ENCODE measurements around the gene GSS.

Gene GSS

DNA sequence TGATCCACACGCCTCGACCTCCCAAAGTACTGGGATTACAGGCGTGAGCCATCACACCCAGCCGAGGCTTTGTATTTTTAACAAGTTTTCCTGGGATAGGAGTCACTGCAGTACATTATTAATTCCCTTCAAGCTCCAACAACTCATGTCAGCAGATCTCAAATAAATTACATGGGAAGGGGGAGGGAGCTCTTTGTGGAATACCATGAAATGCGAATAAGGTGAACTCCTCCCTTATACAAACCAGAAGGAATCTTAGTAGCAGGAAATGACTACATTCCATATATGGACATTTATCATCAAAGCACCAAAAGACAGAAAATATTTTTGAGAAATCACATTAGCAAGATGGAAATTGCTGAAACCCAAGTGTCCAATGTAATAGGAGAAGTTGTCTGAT lies 2.9 kb downstream of the GSS start:
- Histone ChIP-seq H3F3A (ENCODE audit: insufficient read depth, low read length) (no peaks in the 10 kb centered on the region), H3K4me2 (ENCODE audit: low read length) (no peak overlapping the region), H3K4me1 (ENCODE audit: insufficient read depth, low read length, severe bottlenecking) (peaks cover 26% of the 10 kb centered on the region)

DNA sequence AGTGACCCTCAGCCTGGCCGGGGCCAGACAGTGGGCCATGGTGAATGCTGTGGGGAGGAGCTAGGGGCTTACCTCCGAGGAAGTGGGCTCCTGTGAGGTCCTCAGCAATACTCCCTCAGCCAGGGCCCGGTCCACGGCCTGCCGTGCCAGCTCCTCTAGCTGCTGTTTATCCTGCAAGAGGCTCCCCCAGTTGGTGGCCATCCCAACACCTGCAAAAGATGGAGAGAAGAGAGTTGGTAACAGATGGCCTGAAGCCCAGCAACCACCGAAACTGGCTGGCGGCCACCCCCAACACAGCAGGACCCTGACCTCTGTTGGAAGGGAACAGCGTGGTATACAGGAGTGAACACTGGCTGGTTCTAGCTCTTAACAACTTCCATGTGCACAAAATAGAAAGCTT lies 4.0 kb downstream of the GSS start:
- no peaks in the 10 kb centered on the region for H3F3A ChIP-seq (ENCODE audit: insufficient read depth, low read length)
- peaks cover 14% of the 10 kb centered on the region for H3K36me3 ChIP-seq (ENCODE audit: insufficient read depth, low read length)
- no peaks in the 10 kb centered on the region for H3K9me2 ChIP-seq (ENCODE audit: low read depth, low read length)
- peak overlapping the region; percentile 37 for H3K27ac ChIP-seq (ENCODE audit: low read depth, low read length, poor library complexity, severe bottlenecking)
- no peak overlapping the region for H3K9ac ChIP-seq (ENCODE audit: low read length)
- TF ChIP-seq, protein P1, sequence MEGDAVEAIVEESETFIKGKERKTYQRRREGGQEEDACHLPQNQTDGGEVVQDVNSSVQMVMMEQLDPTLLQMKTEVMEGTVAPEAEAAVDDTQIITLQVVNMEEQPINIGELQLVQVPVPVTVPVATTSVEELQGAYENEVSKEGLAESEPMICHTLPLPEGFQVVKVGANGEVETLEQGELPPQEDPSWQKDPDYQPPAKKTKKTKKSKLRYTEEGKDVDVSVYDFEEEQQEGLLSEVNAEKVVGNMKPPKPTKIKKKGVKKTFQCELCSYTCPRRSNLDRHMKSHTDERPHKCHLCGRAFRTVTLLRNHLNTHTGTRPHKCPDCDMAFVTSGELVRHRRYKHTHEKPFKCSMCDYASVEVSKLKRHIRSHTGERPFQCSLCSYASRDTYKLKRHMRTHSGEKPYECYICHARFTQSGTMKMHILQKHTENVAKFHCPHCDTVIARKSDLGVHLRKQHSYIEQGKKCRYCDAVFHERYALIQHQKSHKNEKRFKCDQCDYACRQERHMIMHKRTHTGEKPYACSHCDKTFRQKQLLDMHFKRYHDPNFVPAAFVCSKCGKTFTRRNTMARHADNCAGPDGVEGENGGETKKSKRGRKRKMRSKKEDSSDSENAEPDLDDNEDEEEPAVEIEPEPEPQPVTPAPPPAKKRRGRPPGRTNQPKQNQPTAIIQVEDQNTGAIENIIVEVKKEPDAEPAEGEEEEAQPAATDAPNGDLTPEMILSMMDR (IDR thresholded peaks at IDR 0.05; ENCODE audit: low read length), result no peak
- no peak for TF ChIP-seq EZH2 (IDR thresholded peaks at IDR 0.05; ENCODE audit: borderline replicate concordance, low read length)
- H3K79me2 ChIP-seq (ENCODE audit: insufficient read depth, low read length), result no peaks in the 10 kb centered on the region
- H3K4me2 ChIP-seq (ENCODE audit: low read length), result peak overlapping the region; percentile 2; the same call in 1 of the 2 replicates
- no peaks in the 10 kb centered on the region for H3K27me3 ChIP-seq (ENCODE audit: insufficient read depth, low read length)
- H4K20me1 ChIP-seq (ENCODE audit: insufficient read depth, low read length), result no peaks in the 10 kb centered on the region
- H3K9me3 ChIP-seq (ENCODE audit: low read length), result no peaks in the 10 kb centered on the region
- peaks cover 26% of the 10 kb centered on the region for H3K4me1 ChIP-seq (ENCODE audit: insufficient read depth, low read length, severe bottlenecking)
- no peak overlapping the region for H2AFZ ChIP-seq (ENCODE audit: low read length)
- no peak overlapping the region for H3K4me3 ChIP-seq (ENCODE audit: low read depth, low read length, poor library complexity, severe bottlenecking)

More for the DNA sequence above, 2.9 kb downstream of the GSS start:
- Histone ChIP-seq H2AFZ (ENCODE audit: low read length) (no peak overlapping the region), H3K9me3 (ENCODE audit: low read length) (peaks cover 4% of the 10 kb centered on the region), H3K27me3 (ENCODE audit: insufficient read depth, low read length) (no peaks in the 10 kb centered on the region), H3K36me3 (ENCODE audit: insufficient read depth, low read length) (peaks cover 12% of the 10 kb centered on the region), H3K79me2 (ENCODE audit: insufficient read depth, low read length) (no peaks in the 10 kb centered on the region), H3K4me3 (ENCODE audit: low read depth, low read length, poor library complexity, severe bottlenecking) (no peak overlapping the region), H4K20me1 (ENCODE audit: insufficient read depth, low read length) (no peaks in the 10 kb centered on the region), H3K9ac (ENCODE audit: low read length) (no peak overlapping the region), H3K27ac (ENCODE audit: low read depth, low read length, poor library complexity, severe bottlenecking) (no peak overlapping the region), H3K9me2 (ENCODE audit: low read depth, low read length) (no peaks in the 10 kb centered on the region)
- TF ChIP-seq, protein P1 (IDR thresholded peaks at IDR 0.05; ENCODE audit: low read length), result no peak
- no peak for TF ChIP-seq EZH2 (IDR thresholded peaks at IDR 0.05; ENCODE audit: borderline replicate concordance, low read length)

DNA sequence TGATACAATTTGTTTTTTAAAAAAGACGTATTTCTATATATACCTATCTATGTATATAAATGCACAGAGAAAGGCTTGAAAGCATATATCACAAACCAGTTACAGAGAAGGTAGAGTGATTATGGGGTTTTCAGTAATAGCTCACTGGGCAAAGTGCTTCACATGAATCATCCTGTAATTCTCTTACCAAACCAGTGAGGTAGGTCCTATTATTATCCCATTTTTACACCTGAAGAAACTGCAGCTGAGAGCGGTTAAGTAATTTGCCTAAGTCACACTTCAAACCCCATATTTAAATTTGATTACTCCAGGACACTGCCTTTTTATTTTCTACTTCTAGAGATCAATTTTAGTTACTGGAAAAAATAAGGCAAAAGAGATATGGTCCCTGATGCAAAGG lies 4.4 kb downstream of the GSS start:
- Histone ChIP-seq H3K9ac (ENCODE audit: low read length) (no peak overlapping the region), H3K79me2 (ENCODE audit: insufficient read depth, low read length) (no peaks in the 10 kb centered on the region), H3K36me3 (ENCODE audit: insufficient read depth, low read length) (peaks cover 18% of the 10 kb centered on the region), H4K20me1 (ENCODE audit: insufficient read depth, low read length) (no peaks in the 10 kb centered on the region), H3K27ac (ENCODE audit: low read depth, low read length, poor library complexity, severe bottlenecking) (peak overlapping the region; percentile 37), H3K4me2 (ENCODE audit: low read length) (peak overlapping the region; percentile 2; the same call in 1 of the 2 replicates), H3K27me3 (ENCODE audit: insufficient read depth, low read length) (no peaks in the 10 kb centered on the region), H2AFZ (ENCODE audit: low read length) (no peak overlapping the region), H3K4me3 (ENCODE audit: low read depth, low read length, poor library complexity, severe bottlenecking) (no peak overlapping the region), H3K4me1 (ENCODE audit: insufficient read depth, low read length, severe bottlenecking) (peaks cover 24% of the 10 kb centered on the region), H3K9me3 (ENCODE audit: low read length) (no peaks in the 10 kb centered on the region), H3F3A (ENCODE audit: insufficient read depth, low read length) (no peaks in the 10 kb centered on the region), H3K9me2 (ENCODE audit: low read depth, low read length) (no peaks in the 10 kb centered on the region)
- TF ChIP-seq, protein P1 (IDR thresholded peaks at IDR 0.05; ENCODE audit: low read length), result no peak
- TF ChIP-seq EZH2 (IDR thresholded peaks at IDR 0.05; ENCODE audit: borderline replicate concordance, low read length), result no peak

All from OCI-LY1 (cell line).